HG03432 (cell line): Measurements from ENCODE around the gene ZNF19.
"Not testable (repeated sequence)": the region's sequence is repeated elsewhere in the genome, so short reads cannot be mapped to it uniquely, and the experiment has no call there.

ENCODE experiments used
- ATAC-seq: cut with Tn5 transposase; IDR thresholded peaks from one replicate; pipeline ENCODE4 v1.9.1; 2021; ENCODE audit warnings: mild to moderate bottlenecking, moderate library complexity; ENCODE audit not compliant: unreplicated experiment

The ZNF19 gene

GRCh38 chr16:71489122-71489521, at the start of gene ZNF19:
Gene ZNF19, minus strand, starts transcription at chr16:71489324. Its CDS starts 7,210 bp downstream, at chr16:71482114.
- no peak for ATAC-seq

- ATAC-seq, result no peak
Measured at GRCh38 chr16:71537643-71538042, 48.5 kb upstream of the ZNF19 start.

GRCh38 chr16:71536752-71537499, 47.8 kb upstream of the ZNF19 start:
- no peak for ATAC-seq

GRCh38 chr16:71532366-71532765, 43.2 kb upstream of the ZNF19 start:
- no peak for ATAC-seq

GRCh38 chr16:71528863-71529262, 39.7 kb upstream of the ZNF19 start:
- ATAC-seq, result no peak

- no peak for ATAC-seq
Measured at GRCh38 chr16:71528257-71528656, 39.1 kb upstream of the ZNF19 start.

- no peak for ATAC-seq
Measured at GRCh38 chr16:71526111-71526631, 37.0 kb upstream of the ZNF19 start, which contains the start of gene CHST4. Gene CHST4, plus strand, starts transcription at chr16:71526426. Its CDS starts 10,252 bp downstream, at chr16:71536678.

GRCh38 chr16:71524566-71525553, 35.7 kb upstream of the ZNF19 start:
- ATAC-seq, result no peak

GRCh38 chr16:71520550-71520949, 31.4 kb upstream of the ZNF19 start:
- no peak for ATAC-seq

- no peak for ATAC-seq
Measured at GRCh38 chr16:71515026-71515425, 25.9 kb upstream of the ZNF19 start.

GRCh38 chr16:71514476-71514875, 25.4 kb upstream of the ZNF19 start:
- no peak for ATAC-seq

- no peak for ATAC-seq
Measured at GRCh38 chr16:71513302-71513701, 24.2 kb upstream of the ZNF19 start.

GRCh38 chr16:71507061-71507460, 17.9 kb upstream of the ZNF19 start:
- ATAC-seq, result no peak

- ATAC-seq, result no peak
Measured at GRCh38 chr16:71504901-71505300, 15.8 kb upstream of the ZNF19 start.

GRCh38 chr16:71504051-71504450, 14.9 kb upstream of the ZNF19 start:
- not testable (repeated sequence) for ATAC-seq

GRCh38 chr16:71501547-71501946, 12.4 kb upstream of the ZNF19 start:
- ATAC-seq, result no peak

GRCh38 chr16:71500964-71501363, 11.8 kb upstream of the ZNF19 start:
- ATAC-seq, result no peak

GRCh38 chr16:71499775-71500364, 10.7 kb upstream of the ZNF19 start:
- peak; percentile 54 for ATAC-seq

- no peak for ATAC-seq
Measured at GRCh38 chr16:71498031-71498430, 8.9 kb upstream of the ZNF19 start.

- ATAC-seq, result no peak
Measured at GRCh38 chr16:71493213-71493612, 4.1 kb upstream of the ZNF19 start.

- ATAC-seq, result no peak
Measured at GRCh38 chr16:71492786-71493185, 3.7 kb upstream of the ZNF19 start.
